D721Med (cell line): Measurements from ENCODE around the gene SPATS2L.
A peak's percentile ranks its signal among the peaks of the same experiment; 100 is the strongest.

Source experiments
- DNase-seq: peaks from one replicate; pipeline ENCODE4 v3.0.0; 2011; ENCODE audit warnings: low spot score; ENCODE audit not compliant: insufficient read length
- FAIRE-seq: peaks from 2 replicates; lab custom pipeline; 2011; peaks lifted over from hg19 to GRCh38; lab: Jason Lieb, UNC
- TF ChIP-seq, protein P1 (sequence below): IDR thresholded peaks from 2 replicates; pipeline ENCODE4 v1.5.1; 2012; ENCODE audit warnings: mild to moderate bottlenecking, control low read depth; ENCODE audit not compliant: insufficient read depth; ENCODE audit errors: missing control alignments

Gene SPATS2L

DNA sequence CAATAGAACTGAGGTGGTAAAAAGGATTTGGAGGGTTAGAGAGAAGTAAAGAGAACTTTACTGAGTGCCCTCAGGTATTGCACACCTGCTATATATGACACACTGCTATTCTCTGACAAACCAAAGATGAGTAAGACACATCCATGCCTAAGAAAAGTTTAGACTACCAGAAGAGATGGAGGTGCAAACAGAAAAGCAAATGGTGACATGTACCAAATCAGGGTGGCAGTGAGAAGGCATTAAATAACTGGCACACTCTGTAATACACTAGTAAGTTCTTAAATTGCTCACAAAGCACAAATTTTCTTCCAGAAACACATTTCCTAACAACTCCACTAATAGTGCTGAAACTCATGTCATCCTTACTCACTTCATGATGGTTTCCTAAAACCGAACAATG, 114.8 kb downstream of the SPATS2L start:
- TF ChIP-seq, protein P1, sequence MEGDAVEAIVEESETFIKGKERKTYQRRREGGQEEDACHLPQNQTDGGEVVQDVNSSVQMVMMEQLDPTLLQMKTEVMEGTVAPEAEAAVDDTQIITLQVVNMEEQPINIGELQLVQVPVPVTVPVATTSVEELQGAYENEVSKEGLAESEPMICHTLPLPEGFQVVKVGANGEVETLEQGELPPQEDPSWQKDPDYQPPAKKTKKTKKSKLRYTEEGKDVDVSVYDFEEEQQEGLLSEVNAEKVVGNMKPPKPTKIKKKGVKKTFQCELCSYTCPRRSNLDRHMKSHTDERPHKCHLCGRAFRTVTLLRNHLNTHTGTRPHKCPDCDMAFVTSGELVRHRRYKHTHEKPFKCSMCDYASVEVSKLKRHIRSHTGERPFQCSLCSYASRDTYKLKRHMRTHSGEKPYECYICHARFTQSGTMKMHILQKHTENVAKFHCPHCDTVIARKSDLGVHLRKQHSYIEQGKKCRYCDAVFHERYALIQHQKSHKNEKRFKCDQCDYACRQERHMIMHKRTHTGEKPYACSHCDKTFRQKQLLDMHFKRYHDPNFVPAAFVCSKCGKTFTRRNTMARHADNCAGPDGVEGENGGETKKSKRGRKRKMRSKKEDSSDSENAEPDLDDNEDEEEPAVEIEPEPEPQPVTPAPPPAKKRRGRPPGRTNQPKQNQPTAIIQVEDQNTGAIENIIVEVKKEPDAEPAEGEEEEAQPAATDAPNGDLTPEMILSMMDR: no peak
- DNase-seq (no peak), FAIRE-seq (peak; percentile 35)

DNA sequence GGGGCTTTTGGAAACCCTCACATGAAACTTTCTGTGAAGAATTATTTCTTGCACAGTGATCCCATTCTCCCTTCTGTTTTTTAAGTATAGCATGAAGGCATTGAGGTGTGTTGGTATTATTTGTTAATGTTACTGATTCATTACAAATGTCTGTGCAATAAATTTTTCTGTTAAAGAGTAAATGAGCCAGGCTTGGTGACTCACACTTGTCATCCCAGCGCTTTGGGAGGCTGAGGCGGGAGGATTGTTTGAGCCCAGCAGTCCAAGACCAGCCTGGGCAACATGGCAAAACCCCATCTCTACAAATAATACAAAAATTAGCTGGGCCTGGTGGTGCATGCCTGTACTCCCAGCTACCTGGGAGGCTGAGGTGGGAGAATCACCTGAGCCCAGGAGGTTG, 115.6 kb downstream of the SPATS2L start:
- TF ChIP-seq, protein P1: no peak
- no peak for DNase-seq
- no peak for FAIRE-seq

DNA sequence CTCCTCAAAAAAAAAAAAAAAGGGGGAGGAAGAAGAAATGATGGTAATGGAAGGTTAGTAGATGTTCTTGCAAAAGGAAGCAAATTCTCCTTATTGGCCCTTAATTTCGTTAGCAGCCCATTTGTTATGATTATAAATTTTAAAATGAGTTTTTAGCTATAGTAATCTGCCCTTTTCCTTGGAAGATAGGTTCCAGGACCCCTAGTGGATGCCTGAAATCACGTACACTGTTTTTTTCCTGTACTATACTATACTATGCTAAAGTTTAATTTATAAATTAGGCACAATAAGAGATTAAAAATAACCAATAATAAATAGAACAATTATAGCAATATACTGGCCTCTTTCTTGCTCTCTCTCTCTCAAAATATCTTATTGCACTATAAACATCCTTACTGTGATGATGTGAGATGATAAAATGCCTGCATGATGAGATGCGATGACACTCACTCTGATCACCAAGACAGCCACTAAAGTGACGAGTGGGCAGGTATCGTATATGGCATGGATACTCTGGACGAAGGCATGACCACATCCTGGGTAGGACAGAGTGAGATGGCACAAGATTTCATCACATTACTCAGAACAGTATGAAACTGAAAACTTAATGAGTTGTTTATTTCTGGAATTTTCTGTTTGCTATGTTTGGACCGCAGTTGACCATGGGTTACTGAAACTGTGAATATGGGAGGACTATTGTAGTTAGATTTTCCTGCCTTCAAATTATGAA, 116.2 kb downstream of the SPATS2L start:
- TF ChIP-seq, protein P1: peak; percentile 7
- FAIRE-seq: no peak
- no peak for DNase-seq

DNA sequence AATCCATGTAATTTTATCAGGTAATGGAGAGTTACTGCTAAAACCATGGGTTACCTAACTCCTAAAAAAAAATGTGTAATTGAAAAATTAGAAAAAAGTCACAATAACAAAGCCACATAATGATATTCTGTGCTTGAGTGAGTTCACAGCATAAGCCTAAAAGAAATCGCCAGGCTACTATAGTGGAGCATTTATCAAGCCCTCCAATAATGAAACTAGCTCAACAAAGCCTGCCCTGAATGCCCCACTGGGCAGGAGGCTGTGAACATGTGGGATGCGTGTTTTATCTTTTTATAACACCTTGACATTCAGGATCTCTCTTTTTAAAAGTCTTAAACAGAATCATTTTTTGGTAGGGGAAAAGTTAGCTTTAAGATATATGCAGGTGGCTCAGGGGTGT, 117.0 kb downstream of the SPATS2L start:
- FAIRE-seq (no peak), DNase-seq (no peak)
- TF ChIP-seq, protein P1: no peak

DNA sequence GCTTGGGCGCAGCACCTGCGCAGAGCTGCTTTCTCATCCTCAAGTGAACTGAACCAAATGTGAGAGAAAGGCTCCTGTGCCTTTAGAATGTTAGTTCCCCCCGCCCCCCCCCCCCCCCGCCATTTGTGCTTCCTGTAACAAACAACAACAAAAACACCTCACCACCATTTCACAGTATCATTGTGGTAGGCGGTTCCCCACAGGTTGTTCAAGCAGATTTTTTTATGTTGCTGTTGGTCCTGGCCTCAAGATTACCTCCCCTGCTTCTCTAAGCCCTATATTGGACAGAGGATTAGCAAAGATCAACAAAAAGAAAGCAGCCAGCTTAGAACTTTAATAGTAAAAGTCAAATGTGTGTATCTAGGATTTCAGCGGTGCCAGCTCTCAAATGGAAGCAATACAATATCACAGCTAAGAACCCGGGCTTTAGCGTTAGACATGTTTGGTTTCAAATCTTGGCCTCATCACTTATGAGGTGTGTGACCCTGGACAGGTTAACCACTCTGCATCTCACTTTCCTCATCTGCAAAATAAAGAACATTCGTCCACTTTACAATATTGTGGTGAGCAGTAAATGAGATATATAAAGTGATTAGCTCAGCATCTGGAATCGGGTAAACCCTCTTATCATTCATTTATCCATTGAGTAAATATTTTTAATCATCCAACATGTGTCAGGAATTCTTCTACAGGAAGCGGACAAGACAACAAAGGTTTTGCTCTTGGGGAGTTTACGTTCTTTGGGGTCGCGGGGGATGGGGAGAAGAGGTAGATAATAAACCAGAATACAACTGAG, 118.7 kb downstream of the SPATS2L start:
- TF ChIP-seq, protein P1: no peak
- DNase-seq (no peak), FAIRE-seq (no peak)

DNA sequence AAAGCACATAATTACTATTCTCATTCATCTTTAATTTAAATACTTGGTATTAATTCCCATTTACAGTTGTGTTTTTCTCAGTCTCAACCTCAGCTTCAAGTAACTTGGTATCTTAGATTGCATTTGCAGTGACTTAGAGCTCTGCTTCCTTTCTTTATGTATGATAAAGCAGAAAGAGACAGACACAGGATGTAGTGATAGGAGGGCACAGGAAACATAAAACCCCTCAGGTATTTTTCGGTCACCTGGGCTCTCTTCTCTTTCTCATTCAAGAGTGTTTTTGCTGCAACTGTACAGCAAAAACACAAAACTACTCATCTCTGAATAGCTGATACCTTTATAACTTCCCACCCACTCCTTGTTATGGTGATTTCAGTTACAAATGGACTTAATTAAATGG, 120.3 kb downstream of the SPATS2L start:
- FAIRE-seq: no peak
- no peak for DNase-seq
- TF ChIP-seq, protein P1: no peak
